Hematopoietic multipotent progenitor cell treated with erythropoietin and hydrocortisone succinate and interleukin-3 and kit ligand, for 17 days (in vitro differentiated cells): Measurements from ENCODE around the gene TOP3B.
"Not testable (repeated sequence)": the region's sequence is repeated elsewhere in the genome, so short reads cannot be mapped to it uniquely, and the experiment has no call there.

Source experiments
- DNase-seq: peaks from one replicate; pipeline ENCODE4 v3.0.0-alpha.2; 2015; ENCODE audit warnings: low spot score

TOP3B gene

GRCh38 chr22:21945453-21946261 lies 36.9 kb downstream of the TOP3B start:
- no peak for DNase-seq

GRCh38 chr22:21944871-21945270 lies 37.7 kb downstream of the TOP3B start:
- no peak for DNase-seq

GRCh38 chr22:21943571-21944448 lies 38.8 kb downstream of the TOP3B start:
- DNase-seq = no peak

GRCh38 chr22:21942407-21943343 lies 39.9 kb downstream of the TOP3B start:
- DNase-seq = no peak

- DNase-seq = no peak
Observed at GRCh38 chr22:21941921-21942320, 40.7 kb downstream of the TOP3B start.

- DNase-seq = no peak
Observed at GRCh38 chr22:21940521-21940920, 42.1 kb downstream of the TOP3B start.

- not testable (repeated sequence) for DNase-seq
Observed at GRCh38 chr22:21939935-21940334, 42.7 kb downstream of the TOP3B start.

GRCh38 chr22:21939461-21939913 lies 43.1 kb downstream of the TOP3B start:
- DNase-seq = no peak

GRCh38 chr22:21938906-21939305 lies 43.7 kb downstream of the TOP3B start:
- DNase-seq = no peak

GRCh38 chr22:21938071-21938822 lies 44.3 kb downstream of the TOP3B start:
- DNase-seq = peak; percentile 85

GRCh38 chr22:21937821-21938070 lies 44.8 kb downstream of the TOP3B start:
- DNase-seq = no peak

GRCh38 chr22:21937041-21937820 lies 45.4 kb downstream of the TOP3B start:
- no peak for DNase-seq

- DNase-seq = no peak
Observed at GRCh38 chr22:21936151-21936775, 46.3 kb downstream of the TOP3B start.

GRCh38 chr22:21933910-21934309 lies 48.7 kb downstream of the TOP3B start:
- no peak for DNase-seq

- no peak for DNase-seq
Observed at GRCh38 chr22:21933413-21933812, 49.2 kb downstream of the TOP3B start.

GRCh38 chr22:21932347-21932746 lies 50.2 kb downstream of the TOP3B start:
- no peak for DNase-seq

GRCh38 chr22:21931056-21931455 lies 51.5 kb downstream of the TOP3B start:
- DNase-seq = no peak

GRCh38 chr22:21929253-21929652 lies 53.3 kb downstream of the TOP3B start:
- DNase-seq = no peak

- no peak for DNase-seq
Observed at GRCh38 chr22:21928048-21928447, 54.5 kb downstream of the TOP3B start.

- DNase-seq = no peak
Observed at GRCh38 chr22:21927174-21927823, 55.3 kb downstream of the TOP3B start.
